22Rv1 (cell line): ENCODE results near the gene ABCG8.

ENCODE experiments used
- ZFX ChIP-seq: fragments of 450-650 bp; IDR thresholded peaks from 2 replicates; pipeline ENCODE4 v1.6.1; 2017; ENCODE audit warnings: antibody characterized with exemption, borderline replicate concordance
- TF ChIP-seq, protein P1 (sequence below): fragments of 450-650 bp; IDR thresholded peaks from 2 replicates; pipeline ENCODE4 v1.5.1; 2017; ENCODE audit warnings: mild to moderate bottlenecking

DNA sequence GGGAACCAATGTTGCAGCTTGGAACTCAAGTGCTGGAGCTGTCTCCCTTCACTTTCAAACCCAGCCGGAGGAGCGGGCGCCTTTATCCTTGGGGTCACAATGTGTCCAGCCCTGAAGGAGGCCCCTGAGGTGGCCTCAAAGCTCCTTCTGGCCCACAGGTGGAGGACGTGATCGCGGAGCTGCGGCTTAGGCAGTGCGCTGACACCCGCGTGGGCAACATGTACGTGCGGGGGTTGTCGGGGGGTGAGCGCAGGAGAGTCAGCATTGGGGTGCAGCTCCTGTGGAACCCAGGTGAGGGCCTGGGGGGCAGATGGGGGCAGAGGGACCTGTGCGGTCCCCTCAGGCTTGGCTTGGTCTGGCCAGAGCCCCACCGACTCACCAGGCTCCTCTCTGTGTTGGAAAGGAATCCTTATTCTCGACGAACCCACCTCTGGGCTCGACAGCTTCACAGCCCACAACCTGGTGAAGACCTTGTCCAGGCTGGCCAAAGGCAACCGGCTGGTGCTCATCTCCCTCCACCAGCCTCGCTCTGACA, 13.5 kb downstream of the ABCG8 start:
- TF ChIP-seq, protein P1, sequence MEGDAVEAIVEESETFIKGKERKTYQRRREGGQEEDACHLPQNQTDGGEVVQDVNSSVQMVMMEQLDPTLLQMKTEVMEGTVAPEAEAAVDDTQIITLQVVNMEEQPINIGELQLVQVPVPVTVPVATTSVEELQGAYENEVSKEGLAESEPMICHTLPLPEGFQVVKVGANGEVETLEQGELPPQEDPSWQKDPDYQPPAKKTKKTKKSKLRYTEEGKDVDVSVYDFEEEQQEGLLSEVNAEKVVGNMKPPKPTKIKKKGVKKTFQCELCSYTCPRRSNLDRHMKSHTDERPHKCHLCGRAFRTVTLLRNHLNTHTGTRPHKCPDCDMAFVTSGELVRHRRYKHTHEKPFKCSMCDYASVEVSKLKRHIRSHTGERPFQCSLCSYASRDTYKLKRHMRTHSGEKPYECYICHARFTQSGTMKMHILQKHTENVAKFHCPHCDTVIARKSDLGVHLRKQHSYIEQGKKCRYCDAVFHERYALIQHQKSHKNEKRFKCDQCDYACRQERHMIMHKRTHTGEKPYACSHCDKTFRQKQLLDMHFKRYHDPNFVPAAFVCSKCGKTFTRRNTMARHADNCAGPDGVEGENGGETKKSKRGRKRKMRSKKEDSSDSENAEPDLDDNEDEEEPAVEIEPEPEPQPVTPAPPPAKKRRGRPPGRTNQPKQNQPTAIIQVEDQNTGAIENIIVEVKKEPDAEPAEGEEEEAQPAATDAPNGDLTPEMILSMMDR, result no peak
- no peak for TF ChIP-seq ZFX
